NCI-H1417 treated with DMSO at 0.1 percent for 48 hours (cell line): ENCODE data around the gene C11orf52.

Experiments
- DNase-seq: peaks from one replicate; lab custom pipeline; 2025; lab: John Stamatoyannopoulos, UW

C11orf52 gene

DNA sequence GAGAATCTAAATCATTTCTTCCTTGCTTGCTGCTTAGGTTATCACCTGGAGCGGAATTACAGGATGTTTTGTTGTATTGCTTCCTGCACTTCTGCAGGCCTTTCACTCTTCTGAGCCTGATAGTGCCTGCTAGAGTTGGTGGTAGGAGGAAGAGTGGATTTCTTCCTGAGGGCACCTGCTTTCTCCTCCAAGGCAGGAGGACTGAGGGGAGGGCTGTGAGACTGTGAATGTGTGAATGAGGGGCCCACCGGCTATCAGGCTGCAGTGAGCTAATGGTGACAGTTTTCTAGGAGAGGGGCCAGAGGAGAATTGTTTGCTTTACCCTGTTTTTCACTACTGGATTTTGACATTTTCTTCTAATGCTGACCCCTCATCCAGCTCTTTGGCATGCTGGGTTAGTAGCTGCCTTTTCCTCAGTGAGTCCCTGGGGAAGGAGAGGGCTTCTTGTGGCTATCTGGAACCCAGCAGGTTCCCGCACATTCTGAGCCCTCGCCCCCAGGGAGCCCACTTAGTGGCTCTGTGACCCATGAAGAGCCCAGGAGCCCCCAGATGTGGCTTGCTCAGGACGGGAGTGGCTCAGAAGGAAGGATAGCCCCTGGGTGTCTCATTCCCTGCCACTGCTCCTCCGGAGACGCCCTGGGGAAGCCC lies 57.5 kb downstream of the C11orf52 start:
- DNase-seq, result no peak
